Neutrophil (primary cell): Measurements from ENCODE around the gene PHF14.

Experiments used
- H3K27ac ChIP-seq: fragments of 200-600 bp; sonication (generic); 2 replicates; pipeline ENCODE4 v1.5.1; 2016; ENCODE audit warnings: mild to moderate bottlenecking, moderate library complexity
- H3K27me3 ChIP-seq: fragments of 200-600 bp; sonication (generic); 2 replicates; pipeline ENCODE4 v1.6.0; 2016; ENCODE audit warnings: mild to moderate bottlenecking
- H3K36me3 ChIP-seq: fragments of 200-600 bp; sonication (generic); 2 replicates; pipeline ENCODE4 v1.5.1; 2017
- H3K4me1 ChIP-seq, 2 experiments: fragments of 200-600 bp in 1 of 2; sonication (generic) in 1 of 2; 1 replicate in 1 of 2; 2 replicates in 1 of 2; pipeline versions ENCODE4 v1.5.1 to v1.6.1; 2013 to 2016; ENCODE audit warnings: low read depth in 1 of 2, low read length in 1 of 2, mild to moderate bottlenecking in 1 of 2, moderate library complexity in 1 of 2; ENCODE audit not compliant: control insufficient read depth in 1 of 2, insufficient read depth in 1 of 2
- H3K4me3 ChIP-seq, 2 experiments: fragments of 200-600 bp in 1 of 2; sonication (generic) in 1 of 2; 1 replicate in 1 of 2; 2 replicates in 1 of 2; pipeline ENCODE4 v1.5.1; 2013 to 2016; ENCODE audit warnings: low read depth in 1 of 2, low read length in 1 of 2, mild to moderate bottlenecking in 1 of 2, moderate library complexity in 1 of 2
- H3K9me3 ChIP-seq: fragments of 200-600 bp; sonication (generic); 2 replicates; pipeline ENCODE4 v1.5.1; 2016
- CTCF ChIP-seq: fragments of 200-600 bp; sonication (generic); IDR thresholded peaks from 2 replicates; pipeline ENCODE4 v1.5.1; 2016; ENCODE audit warnings: antibody characterized with exemption

The PHF14 gene

DNA sequence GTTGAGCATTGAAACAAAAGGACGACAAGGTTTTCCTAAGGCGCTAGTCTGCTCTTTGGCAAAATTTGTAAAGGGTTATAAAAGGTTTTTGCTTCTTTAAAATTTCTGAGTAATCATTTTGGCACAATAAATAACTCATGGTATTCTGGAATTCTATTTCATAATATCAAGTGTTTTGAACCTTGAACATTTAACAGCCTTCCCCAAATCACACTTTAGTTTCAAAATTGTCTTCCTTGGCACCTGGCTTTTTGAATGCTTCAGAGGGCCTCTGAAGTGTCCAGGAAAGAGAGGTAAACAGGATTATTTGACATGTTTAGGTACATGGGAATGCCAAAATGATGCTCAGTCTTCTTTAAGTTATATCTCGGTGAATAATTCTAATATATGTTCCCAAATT, 220.8 kb downstream of the PHF14 start:
- peaks cover 9% of the 10 kb centered on the region for H3K27me3 ChIP-seq
- no peaks in the 10 kb centered on the region for H3K4me1 ChIP-seq
- no peaks in the 10 kb centered on the region for H3K36me3 ChIP-seq
- no peak overlapping the region for H3K27ac ChIP-seq
- no peak for TF ChIP-seq CTCF
- H3K9me3 ChIP-seq: no peaks in the 10 kb centered on the region
- no peak overlapping the region for H3K4me3 ChIP-seq

DNA sequence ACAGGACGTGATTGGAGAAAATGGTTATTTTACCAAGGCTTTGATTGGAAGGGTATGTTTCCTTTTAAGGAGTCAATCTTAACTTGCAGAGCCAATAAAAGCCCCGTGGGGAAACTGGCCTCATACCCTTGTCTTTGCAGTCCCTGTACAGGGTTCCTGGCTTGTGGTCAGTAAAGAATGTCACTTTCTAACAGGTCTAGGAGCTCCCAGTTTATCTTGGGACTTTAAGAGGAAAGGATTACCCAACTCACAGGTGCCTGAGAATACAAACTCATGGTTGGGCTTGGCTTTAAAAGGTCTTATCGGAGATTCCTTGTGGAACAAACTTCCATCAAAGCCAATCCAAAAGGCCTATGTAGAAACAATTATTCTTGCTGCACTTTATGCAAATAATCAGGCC, 221.8 kb downstream of the PHF14 start:
- TF ChIP-seq CTCF: no peak
- no peak overlapping the region for H3K27ac ChIP-seq
- H3K4me1 ChIP-seq: no peaks in the 10 kb centered on the region
- H3K9me3 ChIP-seq: no peaks in the 10 kb centered on the region
- H3K27me3 ChIP-seq: peaks cover 9% of the 10 kb centered on the region
- H3K4me3 ChIP-seq: no peak overlapping the region
- no peaks in the 10 kb centered on the region for H3K36me3 ChIP-seq

DNA sequence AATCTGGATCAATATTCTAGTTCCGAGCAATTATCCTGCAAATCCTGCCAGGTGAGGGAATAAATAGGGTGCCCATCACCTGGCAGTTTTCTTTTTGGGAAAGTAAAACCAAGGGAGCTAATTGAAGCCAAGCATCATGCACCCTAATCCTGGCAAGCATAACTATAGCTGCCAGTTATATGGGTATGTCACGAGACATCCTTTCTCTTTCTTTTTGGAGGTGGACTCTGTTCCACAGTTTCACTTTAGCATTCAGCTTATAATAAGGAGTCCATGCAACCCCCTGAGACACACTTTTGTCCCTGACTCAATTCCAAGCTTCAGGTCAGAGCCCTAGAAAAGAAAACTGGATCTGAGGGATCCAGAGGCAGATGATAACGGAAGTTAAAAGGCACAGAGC, 222.5 kb downstream of the PHF14 start:
- H3K27me3 ChIP-seq: peaks cover 9% of the 10 kb centered on the region
- H3K27ac ChIP-seq: no peak overlapping the region
- H3K4me3 ChIP-seq: no peak overlapping the region
- no peaks in the 10 kb centered on the region for H3K36me3 ChIP-seq
- H3K9me3 ChIP-seq: no peaks in the 10 kb centered on the region
- no peak for TF ChIP-seq CTCF
- H3K4me1 ChIP-seq: no peaks in the 10 kb centered on the region

DNA sequence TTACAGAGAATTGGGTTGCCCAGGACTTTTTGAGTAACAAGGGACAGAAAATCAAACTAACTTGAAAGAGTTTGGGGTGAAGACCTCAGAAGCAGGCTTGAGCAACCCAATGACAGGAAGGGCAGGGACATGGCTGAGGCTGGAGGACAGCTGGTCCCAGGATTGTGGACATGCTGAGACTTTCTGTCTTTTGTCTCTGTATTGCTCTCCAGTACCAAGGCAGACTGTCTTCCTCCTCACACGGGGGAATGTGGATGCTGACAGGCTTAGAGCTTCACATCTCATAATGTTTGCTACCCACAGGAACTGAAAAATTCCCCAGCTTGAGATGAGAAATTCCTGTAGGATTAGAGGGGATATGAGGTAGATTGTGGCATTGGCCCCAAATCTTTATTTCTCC, 229.6 kb downstream of the PHF14 start:
- H3K27ac ChIP-seq: no peak overlapping the region
- H3K27me3 ChIP-seq: no peaks in the 10 kb centered on the region
- H3K9me3 ChIP-seq: no peaks in the 10 kb centered on the region
- no peak overlapping the region for H3K4me3 ChIP-seq
- no peaks in the 10 kb centered on the region for H3K4me1 ChIP-seq
- TF ChIP-seq CTCF: no peak
- H3K36me3 ChIP-seq: no peaks in the 10 kb centered on the region

DNA sequence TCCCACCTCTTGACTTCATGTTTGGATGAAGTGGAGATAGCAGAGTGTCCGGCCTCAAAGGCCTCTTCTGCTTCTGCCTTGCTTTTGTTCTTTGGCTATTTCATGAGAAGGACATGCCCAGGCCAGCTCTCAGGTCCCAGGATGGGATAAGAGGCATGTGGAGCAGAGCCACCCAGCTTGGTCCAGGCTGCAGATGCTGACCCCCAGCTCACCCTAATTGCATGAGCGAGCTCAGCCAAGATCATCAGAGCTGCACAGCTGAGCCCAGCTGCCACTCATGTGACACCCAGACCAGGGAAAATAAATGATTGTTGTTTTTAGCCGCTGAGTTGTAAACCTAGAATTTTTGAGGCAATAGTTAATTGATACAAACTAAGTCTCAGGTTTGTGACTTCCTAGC, 230.0 kb downstream of the PHF14 start:
- no peaks in the 10 kb centered on the region for H3K4me1 ChIP-seq
- no peak for TF ChIP-seq CTCF
- H3K27ac ChIP-seq: no peak overlapping the region
- no peak overlapping the region for H3K4me3 ChIP-seq
- H3K36me3 ChIP-seq: no peaks in the 10 kb centered on the region
- no peaks in the 10 kb centered on the region for H3K27me3 ChIP-seq
- no peaks in the 10 kb centered on the region for H3K9me3 ChIP-seq
